ENCODE results near the gene MOB4.

Gene MOB4

GRCh38 chr2:197498937-197499593 is 16.8 kb upstream of the MOB4 start:
- H3K27me3 Mint-ChIP-seq (ENCODE audit: low read depth, poor library complexity), result no peaks in the 10 kb centered on the region
- peak overlapping the region; percentile 100 for H3K27ac Mint-ChIP-seq
- H3K9me3 Mint-ChIP-seq, result no peaks in the 10 kb centered on the region
- H3K36me3 Mint-ChIP-seq (ENCODE audit: low read depth), result peaks cover 63% of the 10 kb centered on the region
- H3K4me1 Mint-ChIP-seq, result peaks cover 65% of the 10 kb centered on the region
- TF ChIP-seq CTCF (IDR thresholded peaks at IDR 0.05), result no peak
- H3K4me3 Mint-ChIP-seq, result peak overlapping the region; percentile 92
- DNase-seq, result peak; percentile 73

DNA sequence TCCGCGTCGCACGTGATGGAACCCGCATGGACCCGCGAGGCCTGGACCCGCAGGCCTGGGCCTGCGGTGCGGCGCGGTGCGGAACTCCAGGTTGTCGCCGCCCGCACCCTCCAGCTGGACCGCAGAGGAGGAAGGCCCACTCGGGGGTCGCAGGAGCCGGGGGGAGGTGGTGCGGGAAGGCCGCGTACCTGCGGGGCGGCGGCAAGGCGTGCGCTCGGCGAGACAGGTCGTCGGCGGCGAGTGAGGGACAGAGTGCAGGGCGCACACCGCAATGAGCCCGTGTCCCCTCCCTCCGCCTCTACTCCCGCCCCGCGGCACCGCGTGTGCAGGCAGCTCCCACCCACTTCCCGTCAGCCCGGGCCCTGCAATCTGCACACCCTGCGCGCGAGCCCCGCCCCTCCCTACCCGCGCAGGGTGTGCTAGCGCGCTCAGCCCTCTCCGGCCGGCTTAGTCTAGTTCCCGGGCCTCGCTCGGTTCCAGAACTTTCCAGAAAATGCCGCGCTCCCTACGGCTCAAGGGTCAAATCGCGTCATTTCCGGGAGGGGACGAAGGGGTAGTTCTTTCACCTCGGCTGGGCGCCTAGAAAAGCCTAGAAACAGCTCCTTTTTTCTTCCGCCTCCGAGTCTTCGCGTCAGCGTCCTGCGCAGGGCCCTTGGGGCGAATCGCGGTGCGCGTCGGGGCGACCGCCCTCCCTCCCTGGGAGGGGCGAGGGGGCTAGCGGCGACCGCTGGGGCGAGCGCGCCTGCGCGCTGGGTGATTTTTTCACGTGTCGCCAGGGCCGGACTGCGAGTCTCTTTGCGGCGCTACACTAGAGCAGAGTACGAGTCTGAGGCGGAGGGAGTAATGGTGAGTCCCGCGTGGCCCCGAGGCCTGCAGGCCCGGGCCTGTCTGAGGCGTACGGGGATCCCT is 16.0 kb upstream of the MOB4 start, which contains the start of the genes HSPD1 and HSPE1:
Gene HSPD1, minus strand, starts transcription at position 247 of the 909 bp plus-strand sequence. CDS start 992 bp downstream, outside the sequence.
Gene HSPE1, plus strand, starts transcription at position 786 of the 909 bp plus-strand sequence. Its CDS starts 58 bp downstream, at position 844.
- Mint-ChIP-seq H3K4me3 (peak within 1 kb of the TSS; percentile 92), H3K4me1 (peaks cover 63% of the 10 kb centered on the region), H3K27ac (peak within 1 kb of the TSS; percentile 100), H3K36me3 (ENCODE audit: low read depth) (peaks cover 63% of the 10 kb centered on the region), H3K9me3 (no peaks in the 10 kb centered on the region), H3K27me3 (ENCODE audit: low read depth, poor library complexity) (no peaks in the 10 kb centered on the region)
- DNase-seq, result peak; percentile 94
- TF ChIP-seq CTCF (IDR thresholded peaks at IDR 0.05), result no peak

DNA sequence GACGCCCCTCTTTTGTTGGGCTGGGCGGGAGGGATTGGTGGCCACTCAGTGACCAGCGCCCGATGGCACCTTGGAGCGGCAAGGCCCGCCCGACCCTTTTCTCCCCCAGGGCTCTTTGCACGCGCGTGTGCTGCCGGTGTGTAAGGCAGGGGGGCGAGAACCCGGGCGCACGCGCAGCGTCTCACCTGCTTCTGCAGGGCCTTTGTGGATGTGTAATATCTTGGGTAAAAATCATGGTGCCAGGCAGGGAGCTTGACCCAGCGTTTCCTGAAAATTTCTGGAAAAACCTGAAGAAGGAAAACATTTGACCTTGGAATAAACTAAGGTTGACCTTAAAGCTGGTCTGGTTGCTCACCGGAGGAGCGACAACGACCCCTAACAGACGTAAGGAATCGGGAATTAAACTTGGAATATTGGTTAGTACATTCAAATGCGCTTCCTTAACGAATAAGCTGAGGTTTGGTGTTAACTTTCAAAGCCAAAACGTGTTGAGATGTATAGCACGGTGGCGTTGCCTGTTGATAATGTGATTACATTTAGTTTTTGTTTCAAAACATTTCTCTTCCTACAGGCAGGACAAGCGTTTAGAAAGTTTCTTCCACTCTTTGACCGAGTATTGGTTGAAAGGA is 15.2 kb upstream of the MOB4 start:
- DNase-seq, result no peak
- no peaks in the 10 kb centered on the region for H3K9me3 Mint-ChIP-seq
- H3K4me1 Mint-ChIP-seq, result peaks cover 60% of the 10 kb centered on the region
- no peak for TF ChIP-seq CTCF (IDR thresholded peaks at IDR 0.05)
- peaks cover 60% of the 10 kb centered on the region for H3K36me3 Mint-ChIP-seq (ENCODE audit: low read depth)
- no peaks in the 10 kb centered on the region for H3K27me3 Mint-ChIP-seq (ENCODE audit: low read depth, poor library complexity)
- peak overlapping the region; percentile 92 for H3K4me3 Mint-ChIP-seq
- peak overlapping the region; percentile 100 for H3K27ac Mint-ChIP-seq

DNA sequence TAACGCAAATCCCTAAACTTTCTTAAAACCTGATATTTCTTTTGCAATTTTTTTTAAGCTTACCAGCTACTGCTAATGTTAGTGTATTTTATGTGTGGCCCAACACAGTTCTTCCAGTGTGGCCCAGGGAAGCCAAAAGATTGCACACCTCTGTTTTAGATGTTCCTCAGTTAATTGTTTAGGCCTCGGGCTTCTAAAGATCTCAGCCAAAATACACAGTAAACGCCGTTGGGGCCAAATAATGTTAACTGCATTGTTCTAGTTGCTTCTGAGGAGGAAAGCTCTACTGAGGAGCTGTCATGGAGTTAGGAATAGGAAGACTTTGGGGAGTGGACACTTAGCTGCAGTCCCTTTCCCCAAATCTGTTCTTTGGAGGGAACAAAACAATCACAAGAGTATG is 13.7 kb upstream of the MOB4 start:
- Mint-ChIP-seq H3K27ac (peak overlapping the region; percentile 28), H3K36me3 (ENCODE audit: low read depth) (peaks cover 45% of the 10 kb centered on the region), H3K4me3 (peak overlapping the region; percentile 92), H3K9me3 (no peaks in the 10 kb centered on the region), H3K27me3 (ENCODE audit: low read depth, poor library complexity) (no peaks in the 10 kb centered on the region), H3K4me1 (peaks cover 44% of the 10 kb centered on the region)
- no peak for DNase-seq
- TF ChIP-seq CTCF (IDR thresholded peaks at IDR 0.05), result no peak

GRCh38 chr2:197502685-197503084 is 13.2 kb upstream of the MOB4 start:
- Mint-ChIP-seq H3K27ac (peak overlapping the region; percentile 28), H3K9me3 (no peaks in the 10 kb centered on the region), H3K4me3 (peak overlapping the region; percentile 92), H3K4me1 (peaks cover 39% of the 10 kb centered on the region), H3K27me3 (ENCODE audit: low read depth, poor library complexity) (no peaks in the 10 kb centered on the region), H3K36me3 (ENCODE audit: low read depth) (peaks cover 40% of the 10 kb centered on the region)
- no peak for TF ChIP-seq CTCF (IDR thresholded peaks at IDR 0.05)
- no peak for DNase-seq
